AG10803 (cell line): Measurements from ENCODE around the gene MMP11.
A peak's percentile ranks its signal among the peaks of the same experiment; 100 is the strongest.

Source experiments
- DNase-seq: peaks from one replicate; pipeline ENCODE4 v3.0.0; 2010; ENCODE audit warnings: low read depth
- H3K4me3 ChIP-seq: 2 replicates; pipeline ENCODE4 v1.5.1; 2011; ENCODE audit warnings: mild to moderate bottlenecking, low read length, control low read depth
- CTCF ChIP-seq: conservative IDR thresholded peaks from 2 replicates; pipeline ENCODE4 v1.5.1; 2011; ENCODE audit warnings: mild to moderate bottlenecking, low read length, control low read depth, inconsistent platforms

The MMP11 gene

GRCh38 chr22:23769321-23769965 lies 3.2 kb upstream of the MMP11 start:
- H3K4me3 ChIP-seq, result no peak overlapping the region
- TF ChIP-seq CTCF, result no peak
- DNase-seq, result no peak

GRCh38 chr22:23772315-23772648 lies 367 bp upstream of the MMP11 start:
- peak overlapping the region; percentile 49 for H3K4me3 ChIP-seq
- no peak for TF ChIP-seq CTCF
- DNase-seq, result no peak

- peak overlapping the region; percentile 55 for H3K4me3 ChIP-seq
- DNase-seq, result no peak
- TF ChIP-seq CTCF, result no peak
Measured at GRCh38 chr22:23773483-23774113, 949 bp downstream of the MMP11 start.

- TF ChIP-seq CTCF, result no peak
- no peak overlapping the region for H3K4me3 ChIP-seq
Measured at GRCh38 chr22:23774114-23774921, 1.7 kb downstream of the MMP11 start.

GRCh38 chr22:23774922-23775436 lies 2.3 kb downstream of the MMP11 start:
- peak; percentile 77 for DNase-seq
- no peak for TF ChIP-seq CTCF
- no peak overlapping the region for H3K4me3 ChIP-seq

More at GRCh38 chr22:23774114-23774921, 1.7 kb downstream of the MMP11 start:
- DNase-seq, result no peak

GRCh38 chr22:23775779-23776375 lies 3.2 kb downstream of the MMP11 start:
- TF ChIP-seq CTCF, result no peak
- no peak for DNase-seq
- no peak overlapping the region for H3K4me3 ChIP-seq
